Neural cell (in vitro differentiated cells): Measurements from ENCODE around the gene PRCP. TPM values are rescaled to one million over a fixed set of nuclear protein-coding genes. Genes with fewer than 3 reads are reported as not detected.
"Not testable (repeated sequence)": the region's sequence is repeated elsewhere in the genome, so short reads cannot be mapped to it uniquely, and the experiment has no call there.

Experiments
- H2AFZ ChIP-seq: fragments of 200-600, 300-800 bp; sonication (generic), shearing (Covaris generic); 2 replicates; pipeline ENCODE4 v1.6.0; 2014; ENCODE audit warnings: low read depth, mild to moderate bottlenecking, antibody characterized with exemption, low read length, moderate library complexity
- H3F3A ChIP-seq: fragments of 200-600 bp; shearing (Covaris generic); 2 replicates; pipeline ENCODE4 v1.6.1; 2016; ENCODE audit warnings: mild to moderate bottlenecking, moderate library complexity, mixed read lengths, antibody characterized with exemption, low read length; ENCODE audit not compliant: insufficient read depth, poor library complexity, severe bottlenecking
- H3K27ac ChIP-seq: fragments of 200-600, 300-800 bp; sonication (generic), shearing (Covaris generic); 2 replicates; pipeline ENCODE4 v1.5.1; 2014; ENCODE audit warnings: mild to moderate bottlenecking, low read length, moderate library complexity
- H3K27me3 ChIP-seq: fragments of 300-800, 200-600 bp; sonication (generic), shearing (Covaris generic); 2 replicates; pipeline ENCODE4 v1.6.0; 2014; ENCODE audit warnings: mild to moderate bottlenecking, low read depth, low read length, moderate library complexity; ENCODE audit not compliant: insufficient read depth
- H3K36me3 ChIP-seq: fragments of 300-800, 200-600 bp; sonication (generic), shearing (Covaris generic); 2 replicates; pipeline ENCODE4 v1.5.1; 2014; ENCODE audit warnings: mild to moderate bottlenecking, antibody characterized with exemption, low read length, moderate library complexity; ENCODE audit not compliant: insufficient read depth
- H3K4me2 ChIP-seq: fragments of 300-800, 200-600 bp; sonication (generic), shearing (Covaris generic); 2 replicates; pipeline ENCODE4 v1.6.0; 2014; ENCODE audit warnings: mild to moderate bottlenecking, low read length
- H3K4me3 ChIP-seq: fragments of 300-800, 200-600 bp; sonication (generic), shearing (Covaris generic); 2 replicates; pipeline ENCODE4 v1.5.1; 2014; ENCODE audit warnings: mild to moderate bottlenecking, low read length, moderate library complexity
- H3K79me2 ChIP-seq: fragments of 200-600 bp; shearing (Covaris generic); replicated peaks from 2 replicates; pipeline ENCODE4 v1.6.0; 2014; ENCODE audit warnings: mild to moderate bottlenecking, low read length, moderate library complexity; ENCODE audit not compliant: insufficient read depth
- H3K9ac ChIP-seq: fragments of 300-800, 200-600 bp; sonication (generic), shearing (Covaris generic); 2 replicates; pipeline ENCODE4 v1.6.1; 2016; ENCODE audit warnings: mild to moderate bottlenecking, low read length, mixed read lengths
- H3K9me2 ChIP-seq: fragments of 200-600 bp; shearing (Covaris generic); 2 replicates; pipeline ENCODE4 v1.6.1; 2016; ENCODE audit warnings: mild to moderate bottlenecking, low read length, mixed read lengths; ENCODE audit not compliant: insufficient read depth
- H3K9me3 ChIP-seq: fragments of 200-600, 300-800 bp; sonication (generic), shearing (Covaris generic); 2 replicates; pipeline ENCODE4 v1.6.1; 2016; ENCODE audit warnings: mild to moderate bottlenecking, mixed run types, low read length, moderate library complexity, mixed read lengths
- H4K20me1 ChIP-seq: fragments of 200-600 bp; shearing (Covaris generic); 2 replicates; pipeline ENCODE4 v1.6.1; 2016; ENCODE audit warnings: mild to moderate bottlenecking, mixed run types; ENCODE audit not compliant: insufficient read depth
- EP300 ChIP-seq: fragments of 450-650 bp; conservative IDR thresholded peaks from 2 replicates; pipeline ENCODE4 v1.6.1; 2014; ENCODE audit warnings: antibody characterized with exemption, mild to moderate bottlenecking, moderate library complexity; ENCODE audit not compliant: poor library complexity, severe bottlenecking
- EZH2 ChIP-seq: fragments of 200-600, 300-800 bp; shearing (Covaris generic), sonication (generic); IDR thresholded peaks from 2 replicates; pipeline ENCODE4 v1.6.1; 2014; ENCODE audit warnings: antibody characterized with exemption, low read length, borderline replicate concordance, mild to moderate bottlenecking; ENCODE audit not compliant: insufficient read depth, poor library complexity, severe bottlenecking
- MXI1 ChIP-seq: fragments of 450-650 bp; conservative IDR thresholded peaks from 2 replicates; pipeline ENCODE4 v1.6.1; 2014; ENCODE audit warnings: antibody characterized with exemption, mild to moderate bottlenecking; ENCODE audit not compliant: poor library complexity, severe bottlenecking
- POLR2AphosphoS5 ChIP-seq: IDR thresholded peaks from 2 replicates; pipeline ENCODE4 v1.6.1; 2012
- RAD21 ChIP-seq: fragments of 450-650 bp; conservative IDR thresholded peaks from 2 replicates; pipeline ENCODE4 v1.6.1; 2014; ENCODE audit warnings: antibody characterized with exemption, mild to moderate bottlenecking, moderate library complexity
- SMC3 ChIP-seq: fragments of 450-650 bp; conservative IDR thresholded peaks from 2 replicates; pipeline ENCODE4 v1.6.1; 2014; ENCODE audit warnings: antibody characterized with exemption, mild to moderate bottlenecking, moderate library complexity; ENCODE audit not compliant: poor library complexity
- TAF1 ChIP-seq: IDR thresholded peaks from 2 replicates; pipeline ENCODE4 v1.6.1; 2012; ENCODE audit warnings: low read depth
- polyA plus RNA-seq: library from polyadenylated mRNA; depleted of rRNA; stranded (reverse); fragments of >200 nt; gene quantifications from 2 replicates; pipeline ENCODE4 v1.2.3, GENCODE V29; 2014
- TF ChIP-seq, protein P1 (sequence below): fragments of 450-650 bp; IDR thresholded peaks from 2 replicates; pipeline ENCODE4 v1.5.1; 2014; ENCODE audit warnings: antibody characterized with exemption, mild to moderate bottlenecking, moderate library complexity; ENCODE audit not compliant: poor library complexity, severe bottlenecking
- TF ChIP-seq, protein P2 (sequence below): IDR thresholded peaks from 2 replicates; pipeline ENCODE4 v1.6.1; 2012; ENCODE audit warnings: borderline replicate concordance

Gene PRCP
- polyA plus RNA-seq, 1 donor from 2014 or later: 6.1 TPM

DNA sequence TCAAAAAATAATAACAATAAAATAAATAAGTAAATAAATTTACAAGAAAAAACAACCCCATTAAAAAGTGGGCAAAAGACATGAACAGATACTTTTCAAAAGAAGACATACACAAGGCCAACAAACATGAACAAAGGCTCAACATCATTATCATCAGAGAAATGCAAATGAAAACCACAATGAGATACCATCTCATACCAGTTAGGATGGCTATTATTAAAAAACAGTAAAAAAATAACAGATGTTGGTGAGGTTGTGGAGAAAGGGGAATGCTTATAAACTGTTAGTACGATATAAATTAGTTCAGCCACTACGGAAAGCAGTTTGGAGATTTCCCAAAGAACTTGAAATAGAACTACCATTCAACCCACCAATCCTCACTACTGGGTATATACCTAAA, 44.6 kb downstream of the PRCP start:
- Histone ChIP-seq H3K36me3 (no peaks in the 10 kb centered on the region), H2AFZ (no peak overlapping the region), H3K9me3 (no peaks in the 10 kb centered on the region), H3F3A (no peaks in the 10 kb centered on the region), H3K27ac (no peak overlapping the region), H3K27me3 (no peaks in the 10 kb centered on the region), H3K4me3 (no peak overlapping the region), H3K79me2 (no peaks in the 10 kb centered on the region), H3K9ac (no peak overlapping the region), H4K20me1 (no peaks in the 10 kb centered on the region), H3K9me2 (no peaks in the 10 kb centered on the region), H3K4me2 (no peak overlapping the region)
- TF ChIP-seq TAF1 (no peak), POLR2AphosphoS5 (no peak), RAD21 (no peak), MXI1 (no peak), SMC3 (no peak), EP300 (no peak), EZH2 (no peak)
- TF ChIP-seq, protein P1, sequence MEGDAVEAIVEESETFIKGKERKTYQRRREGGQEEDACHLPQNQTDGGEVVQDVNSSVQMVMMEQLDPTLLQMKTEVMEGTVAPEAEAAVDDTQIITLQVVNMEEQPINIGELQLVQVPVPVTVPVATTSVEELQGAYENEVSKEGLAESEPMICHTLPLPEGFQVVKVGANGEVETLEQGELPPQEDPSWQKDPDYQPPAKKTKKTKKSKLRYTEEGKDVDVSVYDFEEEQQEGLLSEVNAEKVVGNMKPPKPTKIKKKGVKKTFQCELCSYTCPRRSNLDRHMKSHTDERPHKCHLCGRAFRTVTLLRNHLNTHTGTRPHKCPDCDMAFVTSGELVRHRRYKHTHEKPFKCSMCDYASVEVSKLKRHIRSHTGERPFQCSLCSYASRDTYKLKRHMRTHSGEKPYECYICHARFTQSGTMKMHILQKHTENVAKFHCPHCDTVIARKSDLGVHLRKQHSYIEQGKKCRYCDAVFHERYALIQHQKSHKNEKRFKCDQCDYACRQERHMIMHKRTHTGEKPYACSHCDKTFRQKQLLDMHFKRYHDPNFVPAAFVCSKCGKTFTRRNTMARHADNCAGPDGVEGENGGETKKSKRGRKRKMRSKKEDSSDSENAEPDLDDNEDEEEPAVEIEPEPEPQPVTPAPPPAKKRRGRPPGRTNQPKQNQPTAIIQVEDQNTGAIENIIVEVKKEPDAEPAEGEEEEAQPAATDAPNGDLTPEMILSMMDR: no peak
- TF ChIP-seq, protein P2, sequence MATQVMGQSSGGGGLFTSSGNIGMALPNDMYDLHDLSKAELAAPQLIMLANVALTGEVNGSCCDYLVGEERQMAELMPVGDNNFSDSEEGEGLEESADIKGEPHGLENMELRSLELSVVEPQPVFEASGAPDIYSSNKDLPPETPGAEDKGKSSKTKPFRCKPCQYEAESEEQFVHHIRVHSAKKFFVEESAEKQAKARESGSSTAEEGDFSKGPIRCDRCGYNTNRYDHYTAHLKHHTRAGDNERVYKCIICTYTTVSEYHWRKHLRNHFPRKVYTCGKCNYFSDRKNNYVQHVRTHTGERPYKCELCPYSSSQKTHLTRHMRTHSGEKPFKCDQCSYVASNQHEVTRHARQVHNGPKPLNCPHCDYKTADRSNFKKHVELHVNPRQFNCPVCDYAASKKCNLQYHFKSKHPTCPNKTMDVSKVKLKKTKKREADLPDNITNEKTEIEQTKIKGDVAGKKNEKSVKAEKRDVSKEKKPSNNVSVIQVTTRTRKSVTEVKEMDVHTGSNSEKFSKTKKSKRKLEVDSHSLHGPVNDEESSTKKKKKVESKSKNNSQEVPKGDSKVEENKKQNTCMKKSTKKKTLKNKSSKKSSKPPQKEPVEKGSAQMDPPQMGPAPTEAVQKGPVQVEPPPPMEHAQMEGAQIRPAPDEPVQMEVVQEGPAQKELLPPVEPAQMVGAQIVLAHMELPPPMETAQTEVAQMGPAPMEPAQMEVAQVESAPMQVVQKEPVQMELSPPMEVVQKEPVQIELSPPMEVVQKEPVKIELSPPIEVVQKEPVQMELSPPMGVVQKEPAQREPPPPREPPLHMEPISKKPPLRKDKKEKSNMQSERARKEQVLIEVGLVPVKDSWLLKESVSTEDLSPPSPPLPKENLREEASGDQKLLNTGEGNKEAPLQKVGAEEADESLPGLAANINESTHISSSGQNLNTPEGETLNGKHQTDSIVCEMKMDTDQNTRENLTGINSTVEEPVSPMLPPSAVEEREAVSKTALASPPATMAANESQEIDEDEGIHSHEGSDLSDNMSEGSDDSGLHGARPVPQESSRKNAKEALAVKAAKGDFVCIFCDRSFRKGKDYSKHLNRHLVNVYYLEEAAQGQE: no peak

DNA sequence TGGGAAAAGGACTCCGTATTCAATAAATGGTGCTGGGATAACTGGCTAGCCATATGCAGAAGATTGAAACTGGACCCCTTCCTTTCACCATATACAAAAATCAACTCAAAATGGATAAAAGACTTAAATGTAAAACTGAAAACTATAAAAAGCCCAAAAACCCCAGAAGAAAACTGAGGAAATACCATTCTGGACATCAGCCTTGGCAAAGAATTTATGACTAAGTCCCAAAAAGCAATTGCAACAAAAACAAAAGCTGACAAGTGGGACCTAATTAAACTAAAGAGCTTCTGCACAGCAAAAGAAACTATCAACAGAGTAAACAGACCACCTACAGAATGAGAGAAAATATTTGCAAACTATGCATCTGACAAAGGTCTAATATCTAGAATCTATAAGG, 45.3 kb downstream of the PRCP start:
- H3K9ac ChIP-seq, H3K4me3 ChIP-seq, H3K4me2 ChIP-seq, H3F3A ChIP-seq, H4K20me1 ChIP-seq, H2AFZ ChIP-seq, H3K79me2 ChIP-seq, H3K36me3 ChIP-seq, H3K27me3 ChIP-seq, H3K27ac ChIP-seq, H3K9me3 ChIP-seq, H3K9me2 ChIP-seq: not testable (repeated sequence)

DNA sequence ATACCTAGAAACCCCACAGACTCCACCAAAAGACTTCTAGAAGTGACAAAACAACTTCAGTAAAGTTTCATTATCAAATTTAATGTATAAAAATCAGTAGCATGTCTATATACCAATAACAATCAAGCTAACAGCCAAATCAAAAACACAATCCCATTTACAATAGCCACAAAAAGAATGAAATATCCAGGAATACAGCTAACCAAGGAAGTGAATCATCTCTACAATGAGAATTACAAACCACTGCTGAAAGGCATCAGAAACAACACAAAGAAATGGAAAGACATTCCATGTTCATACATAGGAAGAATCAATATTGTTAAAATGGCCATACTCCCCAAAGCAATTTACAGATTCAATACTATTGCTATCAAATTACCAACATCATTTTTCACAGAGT, 46.0 kb downstream of the PRCP start:
- Histone ChIP-seq H3K36me3 (no peaks in the 10 kb centered on the region), H3K4me2 (no peak overlapping the region), H2AFZ (no peak overlapping the region), H3K4me3 (no peak overlapping the region), H3K27me3 (no peaks in the 10 kb centered on the region), H3K9me3 (no peaks in the 10 kb centered on the region), H3K9me2 (no peaks in the 10 kb centered on the region), H3K79me2 (no peaks in the 10 kb centered on the region), H3K9ac (no peak overlapping the region), H3K27ac (no peak overlapping the region), H4K20me1 (no peaks in the 10 kb centered on the region), H3F3A (no peaks in the 10 kb centered on the region)
- TF ChIP-seq, protein P2: no peak
- no peak for TF ChIP-seq POLR2AphosphoS5
- TF ChIP-seq EZH2: no peak
- TF ChIP-seq SMC3: no peak
- TF ChIP-seq EP300: no peak
- TF ChIP-seq, protein P1: no peak
- TF ChIP-seq MXI1: no peak
- TF ChIP-seq TAF1: no peak
- TF ChIP-seq RAD21: no peak
